GM21381 (cell line): Measurements from ENCODE around the gene UBE2Z.

Source experiments
- ATAC-seq: cut with Tn5 transposase; IDR thresholded peaks from one replicate; pipeline ENCODE4 v1.9.1; 2021; ENCODE audit warnings: mild to moderate bottlenecking, moderate library complexity; ENCODE audit not compliant: unreplicated experiment

Gene UBE2Z

DNA sequence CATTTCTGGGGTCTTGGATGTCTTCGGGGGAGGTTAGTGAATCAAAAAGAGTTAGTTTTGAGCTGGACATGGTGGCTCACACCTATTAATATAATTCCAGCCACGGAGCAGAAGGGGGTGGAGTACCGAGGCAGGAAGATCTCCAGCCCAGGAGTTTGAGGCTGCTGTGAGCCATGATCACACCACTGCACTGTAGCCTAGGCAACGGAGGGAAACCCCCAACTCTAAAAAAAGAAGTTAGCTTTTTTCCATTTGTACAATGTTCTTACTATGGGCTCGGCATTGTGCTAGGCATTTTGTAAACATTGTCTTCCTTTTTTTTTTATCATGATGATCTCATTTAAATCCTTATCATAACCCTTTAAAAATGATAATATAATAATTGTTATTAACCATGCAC, 44.7 kb downstream of the UBE2Z start:
- ATAC-seq, result no peak

DNA sequence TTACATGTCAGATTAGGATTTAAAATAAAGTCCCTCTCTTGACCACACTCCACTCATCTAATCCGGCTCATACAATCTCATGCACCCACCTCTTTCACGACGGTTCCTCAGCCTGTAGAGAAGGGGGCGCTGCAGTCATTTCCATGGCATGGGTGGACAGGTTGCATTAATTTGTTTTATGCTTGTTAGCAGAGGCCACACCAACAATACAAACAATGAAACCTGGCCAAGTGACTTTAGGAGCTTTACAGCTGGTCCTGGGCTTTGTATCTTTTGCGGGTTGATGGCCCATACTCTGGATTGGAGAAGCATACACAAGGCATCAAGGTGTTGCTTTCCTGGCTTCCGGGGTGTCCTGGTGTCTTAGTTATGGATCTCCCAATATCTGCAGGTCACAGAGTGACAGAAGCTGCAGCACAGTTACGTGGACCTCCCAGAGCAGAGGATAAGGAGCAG, 46.1 kb downstream of the UBE2Z start:
- ATAC-seq, result no peak

DNA sequence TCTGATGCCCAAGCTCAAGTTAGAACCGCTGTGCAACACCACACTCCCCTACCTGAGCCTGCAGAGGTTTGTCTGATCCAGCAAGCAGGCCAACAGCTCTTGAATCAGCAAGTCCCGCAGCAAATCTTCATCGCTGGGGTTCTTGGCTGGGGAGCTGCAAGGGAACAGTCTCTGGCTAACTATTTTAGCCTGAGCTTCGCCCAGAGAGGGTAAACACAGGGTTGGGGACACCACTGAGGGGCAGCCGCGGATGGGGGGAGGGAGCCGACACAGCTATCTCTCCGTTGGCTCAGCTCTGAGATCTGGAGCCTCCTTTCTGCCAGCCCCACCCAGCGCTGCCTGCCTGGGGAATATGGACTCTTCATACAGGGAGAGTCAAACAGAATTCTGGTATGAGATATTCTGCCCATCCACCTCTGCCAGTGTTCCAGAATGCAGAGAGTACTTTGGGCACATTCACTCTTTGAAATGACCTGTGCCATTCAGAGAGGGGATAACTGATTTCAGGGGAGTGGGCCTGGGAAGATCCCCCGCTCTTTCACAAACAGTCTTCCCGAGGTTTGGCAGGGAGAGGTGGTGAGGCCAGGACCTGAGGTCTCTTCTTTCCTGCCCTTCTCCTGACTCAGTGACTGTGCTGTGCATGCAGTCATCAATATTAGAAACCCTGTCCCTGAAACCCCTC, 52.8 kb downstream of the UBE2Z start:
- ATAC-seq, result no peak

- ATAC-seq, result no peak
Observed at GRCh38 chr17:48961516-48962233, 53.5 kb downstream of the UBE2Z start.

DNA sequence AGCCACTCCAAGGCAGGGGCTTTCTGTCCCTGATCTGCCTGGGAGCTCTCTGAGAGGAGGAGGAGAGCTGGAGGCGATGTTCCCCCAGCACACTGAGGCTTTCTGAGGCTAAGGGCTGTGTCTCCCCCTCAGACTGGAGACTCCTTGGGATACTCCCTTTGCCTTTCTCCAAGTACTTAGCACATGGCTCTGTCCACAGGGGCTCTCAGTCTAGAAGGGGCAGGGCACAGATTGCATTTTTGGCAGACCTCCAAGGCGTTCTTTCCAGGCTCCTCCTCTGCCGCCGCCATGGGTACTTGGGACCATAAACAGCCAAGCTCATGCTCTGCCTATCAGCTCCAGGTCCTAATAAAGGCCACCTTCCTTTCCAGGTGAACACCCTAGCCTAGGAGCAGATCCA, 62.0 kb downstream of the UBE2Z start:
- ATAC-seq, result no peak

DNA sequence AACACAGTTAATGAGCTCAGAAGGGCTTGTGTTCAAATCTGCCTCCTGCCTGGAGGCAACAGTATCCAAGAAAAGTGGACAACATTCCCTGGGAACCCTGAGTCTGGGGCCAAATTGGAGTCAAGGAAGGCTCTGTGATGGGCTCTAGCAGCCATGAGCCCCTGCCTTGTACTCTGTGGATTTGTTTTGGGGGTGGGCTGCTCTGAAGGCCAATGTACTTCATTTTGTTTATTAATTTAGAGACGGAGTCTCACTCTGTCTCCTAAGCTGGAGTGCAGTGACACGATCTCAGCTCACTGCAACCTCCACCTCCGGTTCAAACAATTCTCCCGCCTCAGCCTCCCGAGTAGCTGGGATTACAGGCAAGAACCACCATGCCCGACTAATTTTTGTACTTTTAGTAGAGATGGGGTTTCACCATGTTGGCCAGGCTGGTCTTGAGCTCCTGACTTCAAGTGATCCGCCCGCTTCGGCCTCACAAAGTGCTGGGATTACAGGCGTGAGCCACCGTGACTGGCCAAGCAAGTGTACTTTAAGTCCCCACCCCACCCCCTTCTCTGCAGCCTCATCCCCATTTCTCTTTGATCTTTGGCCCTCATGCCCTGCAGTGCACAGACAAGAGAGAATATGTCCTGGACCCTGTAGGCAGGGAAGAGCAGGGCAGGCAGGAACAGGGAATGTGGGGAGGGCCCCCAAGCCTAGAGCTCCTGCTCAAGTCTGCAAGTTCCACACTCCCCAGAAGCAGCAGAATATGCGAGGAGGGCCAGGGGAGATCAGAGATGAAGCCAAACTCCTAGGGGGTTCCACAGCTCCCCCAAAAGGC, 62.9 kb downstream of the UBE2Z start:
- no peak for ATAC-seq

GRCh38 chr17:48972749-48973097, 64.5 kb downstream of the UBE2Z start:
- no peak for ATAC-seq

DNA sequence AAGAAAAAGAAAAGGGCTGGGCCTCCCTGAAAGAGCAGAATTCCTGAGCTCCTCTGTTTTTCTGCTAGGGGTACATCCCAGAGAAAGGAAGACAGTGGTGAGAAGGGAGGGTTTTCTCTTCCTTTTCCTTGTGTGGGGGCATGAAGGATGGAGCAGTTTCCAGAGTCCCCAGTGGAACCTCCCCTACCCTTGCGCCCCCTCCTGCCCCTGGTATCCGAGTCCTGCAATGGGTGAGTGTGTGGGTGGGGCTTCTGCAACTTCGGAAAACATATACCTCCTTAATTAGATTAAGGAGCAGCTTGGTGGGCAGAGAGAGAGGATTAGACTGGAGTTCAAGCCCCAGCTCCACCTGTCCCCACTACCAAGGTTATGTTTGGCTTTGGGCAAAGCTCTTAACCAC, 65.6 kb downstream of the UBE2Z start:
- no peak for ATAC-seq
